ENCODE results near the gene UST. TPM values are rescaled to one million over a fixed set of nuclear protein-coding genes. Genes with fewer than 3 reads are reported as not detected.
"Not testable (repeated sequence)": the region's sequence is repeated elsewhere in the genome, so short reads cannot be mapped to it uniquely, and the experiment has no call there.

Gene UST
- total RNA-seq, 1 experiment from 2014 or later = 3.9 TPM

DNA sequence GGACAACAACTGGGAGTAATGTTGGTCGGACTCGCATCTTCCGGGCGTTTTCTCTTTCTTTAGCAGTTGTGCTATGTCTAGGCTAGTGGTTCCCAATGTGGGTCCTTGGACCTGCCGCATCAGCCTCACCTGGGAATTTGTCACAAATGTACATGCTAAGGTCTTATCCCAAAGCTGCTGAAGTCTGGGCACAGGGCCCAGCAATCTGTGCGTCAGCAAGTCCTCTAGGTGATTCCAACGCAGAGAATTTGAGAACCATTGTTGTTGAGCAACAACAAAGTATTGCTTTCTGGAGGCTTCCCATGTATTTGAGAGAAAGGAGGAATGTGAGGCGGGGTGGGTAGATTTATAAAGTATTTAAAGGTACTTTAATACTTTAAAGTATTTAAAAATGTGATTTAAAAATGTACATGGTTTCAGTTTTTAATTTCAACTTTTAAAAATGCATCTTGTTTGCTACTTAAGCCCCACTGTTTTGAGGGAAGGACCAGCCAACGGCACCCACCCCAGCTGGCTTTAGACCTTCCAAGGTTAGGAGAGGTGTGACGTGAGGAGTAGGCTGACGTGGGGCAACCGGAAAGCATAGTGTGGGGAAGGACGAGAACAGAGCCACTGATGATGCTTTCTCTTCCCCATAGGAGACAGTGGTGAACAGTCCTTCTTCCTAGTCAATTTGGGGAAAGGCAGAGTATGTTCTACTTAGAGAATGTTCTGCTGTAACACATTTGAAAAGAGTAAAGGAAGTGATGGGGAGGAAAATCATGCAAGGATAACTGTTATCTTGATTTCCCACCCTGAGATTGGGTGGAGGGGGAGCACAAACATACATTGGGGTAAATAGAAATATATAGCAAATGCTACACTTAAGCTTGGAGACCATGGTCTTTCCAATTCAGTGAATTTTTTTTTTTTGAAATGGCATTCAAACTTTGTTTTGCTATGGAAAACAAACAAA lies 4.3 kb downstream of the UST start:
- BruUV-seq (replicated peaks) = no TSS peak
- no peaks in the 10 kb centered on the region for H3F3A ChIP-seq (ENCODE audit: low read length, unreplicated experiment)
- no peaks in the 10 kb centered on the region for H3K9me2 ChIP-seq (replicated peaks; ENCODE audit: low read length)
- no peak overlapping the region for H3K4me3 ChIP-seq (ENCODE audit: low read length)
- DNase-seq (no peak), ATAC-seq (no peak)
- ChIA-PET POLR2A (ENCODE audit: unreplicated experiment) (no interaction called here), CTCF (no interaction called here)
- H3K4me1 ChIP-seq (ENCODE audit: insufficient read depth, low read length) = peaks cover 2% of the 10 kb centered on the region; the same call in 1 of the 2 replicates
- no peak overlapping the region for H3K4me2 ChIP-seq (ENCODE audit: low read length)
- H4K20me1 ChIP-seq (ENCODE audit: low read length) = no peaks in the 10 kb centered on the region
- H3K36me3 ChIP-seq (ENCODE audit: low read depth, low read length) = no peaks in the 10 kb centered on the region; the same call in 1 of the 2 replicates
- H3K27ac ChIP-seq (ENCODE audit: low read length) = no peak overlapping the region
- no peaks in the 10 kb centered on the region for H3K27me3 ChIP-seq (ENCODE audit: low read length)
- H2AFZ ChIP-seq (ENCODE audit: low read length) = no peak overlapping the region
- H3K79me2 ChIP-seq (ENCODE audit: low read length) = peaks cover 14% of the 10 kb centered on the region; the same call in 1 of the 2 replicates
- TF ChIP-seq, protein P1, sequence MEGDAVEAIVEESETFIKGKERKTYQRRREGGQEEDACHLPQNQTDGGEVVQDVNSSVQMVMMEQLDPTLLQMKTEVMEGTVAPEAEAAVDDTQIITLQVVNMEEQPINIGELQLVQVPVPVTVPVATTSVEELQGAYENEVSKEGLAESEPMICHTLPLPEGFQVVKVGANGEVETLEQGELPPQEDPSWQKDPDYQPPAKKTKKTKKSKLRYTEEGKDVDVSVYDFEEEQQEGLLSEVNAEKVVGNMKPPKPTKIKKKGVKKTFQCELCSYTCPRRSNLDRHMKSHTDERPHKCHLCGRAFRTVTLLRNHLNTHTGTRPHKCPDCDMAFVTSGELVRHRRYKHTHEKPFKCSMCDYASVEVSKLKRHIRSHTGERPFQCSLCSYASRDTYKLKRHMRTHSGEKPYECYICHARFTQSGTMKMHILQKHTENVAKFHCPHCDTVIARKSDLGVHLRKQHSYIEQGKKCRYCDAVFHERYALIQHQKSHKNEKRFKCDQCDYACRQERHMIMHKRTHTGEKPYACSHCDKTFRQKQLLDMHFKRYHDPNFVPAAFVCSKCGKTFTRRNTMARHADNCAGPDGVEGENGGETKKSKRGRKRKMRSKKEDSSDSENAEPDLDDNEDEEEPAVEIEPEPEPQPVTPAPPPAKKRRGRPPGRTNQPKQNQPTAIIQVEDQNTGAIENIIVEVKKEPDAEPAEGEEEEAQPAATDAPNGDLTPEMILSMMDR (conservative IDR thresholded peaks at IDR 0.05; ENCODE audit: low read depth, low read length) = no peak
- TF ChIP-seq EZH2phosphoT487 (IDR thresholded peaks at IDR 0.05; ENCODE audit: borderline replicate concordance, low read length) (no peak), EZH2 (IDR thresholded peaks at IDR 0.05; ENCODE audit: low read length, unreplicated experiment) (no peak)
- intact Hi-C loops (cut with micrococcal nuclease) = no loop called here
- H3K9me3 ChIP-seq (ENCODE audit: low read length) = no peaks in the 10 kb centered on the region
- H3K9ac ChIP-seq (ENCODE audit: low read length) = no peak overlapping the region

DNA sequence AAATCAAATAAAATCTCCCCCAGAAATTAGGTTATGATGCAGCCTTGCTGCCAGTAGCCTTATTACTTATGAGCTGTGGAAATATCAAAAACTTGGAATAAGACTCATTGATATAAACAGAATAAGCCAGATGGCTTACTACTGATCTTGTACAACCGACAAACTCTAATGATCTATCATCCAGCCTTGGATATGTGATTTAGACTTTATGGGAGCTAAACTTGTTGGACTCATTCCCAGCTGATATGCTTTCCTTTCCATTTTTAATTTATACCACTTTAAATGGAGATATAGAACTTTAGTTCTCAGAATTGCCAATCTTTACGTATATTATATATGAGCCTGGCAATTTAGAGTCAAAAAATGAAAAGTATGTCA lies 5.0 kb downstream of the UST start:
- Histone ChIP-seq H4K20me1 (ENCODE audit: low read length) (no peaks in the 10 kb centered on the region), H3K4me3 (ENCODE audit: low read length) (no peak overlapping the region), H2AFZ (ENCODE audit: low read length) (no peak overlapping the region), H3K27ac (ENCODE audit: low read length) (no peak overlapping the region), H3K79me2 (ENCODE audit: low read length) (peaks cover 14% of the 10 kb centered on the region; the same call in 1 of the 2 replicates), H3K4me2 (ENCODE audit: low read length) (no peak overlapping the region), H3K9ac (ENCODE audit: low read length) (no peak overlapping the region), H3K4me1 (ENCODE audit: insufficient read depth, low read length) (no peaks in the 10 kb centered on the region; the same call in 1 of the 2 replicates), H3K9me3 (ENCODE audit: low read length) (no peaks in the 10 kb centered on the region), H3K9me2 (replicated peaks; ENCODE audit: low read length) (no peaks in the 10 kb centered on the region), H3K27me3 (ENCODE audit: low read length) (no peaks in the 10 kb centered on the region), H3F3A (ENCODE audit: low read length, unreplicated experiment) (no peaks in the 10 kb centered on the region), H3K36me3 (ENCODE audit: low read depth, low read length) (no peaks in the 10 kb centered on the region)
- no peak for DNase-seq
- TF ChIP-seq, protein P1 (conservative IDR thresholded peaks at IDR 0.05; ENCODE audit: low read depth, low read length) = no peak
- TF ChIP-seq EZH2phosphoT487 (IDR thresholded peaks at IDR 0.05; ENCODE audit: borderline replicate concordance, low read length) (no peak), EZH2 (IDR thresholded peaks at IDR 0.05; ENCODE audit: low read length, unreplicated experiment) (no peak)
- CTCF ChIA-PET = no interaction called here
- ATAC-seq = no peak
- POLR2A ChIA-PET (ENCODE audit: unreplicated experiment) = no interaction called here
- intact Hi-C loops (cut with micrococcal nuclease) = no loop called here
- BruUV-seq (replicated peaks) = no TSS peak

DNA sequence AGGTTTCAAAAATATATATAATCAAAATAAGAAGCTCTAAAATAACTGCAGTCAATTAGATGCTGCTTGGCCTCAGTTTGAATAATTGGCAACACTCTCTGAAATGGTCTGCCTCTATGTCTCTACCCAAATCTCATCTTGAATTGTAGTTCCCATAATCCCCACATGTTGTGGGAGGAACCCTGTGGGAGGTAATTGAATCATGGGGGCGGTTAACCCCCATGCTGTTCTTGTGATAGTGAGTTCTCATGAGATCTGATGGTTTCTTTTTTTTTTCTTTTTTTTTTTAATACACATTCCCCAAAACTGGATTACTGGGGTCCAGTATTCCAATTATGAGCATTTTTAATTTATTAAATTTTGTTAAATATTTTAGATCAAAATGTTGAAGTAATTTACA lies 8.5 kb downstream of the UST start:
- DNase-seq; H4K20me1 ChIP-seq (ENCODE audit: low read length); H3K27ac ChIP-seq (ENCODE audit: low read length); H2AFZ ChIP-seq (ENCODE audit: low read length); H3F3A ChIP-seq (ENCODE audit: low read length, unreplicated experiment); H3K79me2 ChIP-seq (ENCODE audit: low read length); H3K27me3 ChIP-seq (ENCODE audit: low read length); BruUV-seq (replicated peaks); H3K4me3 ChIP-seq (ENCODE audit: low read length); ATAC-seq; H3K9me2 ChIP-seq (replicated peaks; ENCODE audit: low read length); H3K36me3 ChIP-seq (ENCODE audit: low read depth, low read length); H3K9ac ChIP-seq (ENCODE audit: low read length); POLR2A ChIA-PET (ENCODE audit: unreplicated experiment); H3K4me1 ChIP-seq (ENCODE audit: insufficient read depth, low read length); H3K4me2 ChIP-seq (ENCODE audit: low read length); intact Hi-C loops (cut with micrococcal nuclease); H3K9me3 ChIP-seq (ENCODE audit: low read length): not testable (repeated sequence)
- CTCF ChIA-PET = interaction anchor here (0.7 kb wide), 1 partner anchor 964 kb away, joined by 5 read pairs; no protein-coding TSS in a partner anchor
